GM18907 (cell line): ENCODE data around the gene ALPI.

Experiments
- ATAC-seq: cut with Tn5 transposase; IDR thresholded peaks from one replicate; pipeline ENCODE4 v1.9.1; 2021; ENCODE audit warnings: mild to moderate bottlenecking, moderate library complexity; ENCODE audit not compliant: unreplicated experiment

Gene ALPI

GRCh38 chr2:232494542-232494941, 38.6 kb downstream of the ALPI start:
- no peak for ATAC-seq

GRCh38 chr2:232495292-232495691, 39.3 kb downstream of the ALPI start:
- ATAC-seq, result no peak

- ATAC-seq, result no peak
Measured at GRCh38 chr2:232496501-232497270, 40.7 kb downstream of the ALPI start.

- ATAC-seq, result no peak
Measured at GRCh38 chr2:232497348-232497747, 41.4 kb downstream of the ALPI start.

- no peak for ATAC-seq
Measured at GRCh38 chr2:232498452-232498851, 42.5 kb downstream of the ALPI start.

- no peak for ATAC-seq
Measured at GRCh38 chr2:232501331-232501771, 45.4 kb downstream of the ALPI start.

GRCh38 chr2:232501794-232502390, 45.9 kb downstream of the ALPI start:
- no peak for ATAC-seq

GRCh38 chr2:232502511-232502910, 46.6 kb downstream of the ALPI start:
- no peak for ATAC-seq

- no peak for ATAC-seq
Measured at GRCh38 chr2:232502911-232503808, 47.2 kb downstream of the ALPI start.

GRCh38 chr2:232503809-232504323, 47.9 kb downstream of the ALPI start:
- no peak for ATAC-seq

GRCh38 chr2:232504438-232504837, 48.5 kb downstream of the ALPI start:
- no peak for ATAC-seq

- ATAC-seq, result no peak
Measured at GRCh38 chr2:232505856-232506255, 49.9 kb downstream of the ALPI start.

GRCh38 chr2:232506709-232507108, 50.8 kb downstream of the ALPI start:
- ATAC-seq, result no peak

- ATAC-seq, result no peak
Measured at GRCh38 chr2:232508251-232508650, 52.3 kb downstream of the ALPI start.
